ENCODE measurements around the gene PDE6H.

PDE6H gene

DNA sequence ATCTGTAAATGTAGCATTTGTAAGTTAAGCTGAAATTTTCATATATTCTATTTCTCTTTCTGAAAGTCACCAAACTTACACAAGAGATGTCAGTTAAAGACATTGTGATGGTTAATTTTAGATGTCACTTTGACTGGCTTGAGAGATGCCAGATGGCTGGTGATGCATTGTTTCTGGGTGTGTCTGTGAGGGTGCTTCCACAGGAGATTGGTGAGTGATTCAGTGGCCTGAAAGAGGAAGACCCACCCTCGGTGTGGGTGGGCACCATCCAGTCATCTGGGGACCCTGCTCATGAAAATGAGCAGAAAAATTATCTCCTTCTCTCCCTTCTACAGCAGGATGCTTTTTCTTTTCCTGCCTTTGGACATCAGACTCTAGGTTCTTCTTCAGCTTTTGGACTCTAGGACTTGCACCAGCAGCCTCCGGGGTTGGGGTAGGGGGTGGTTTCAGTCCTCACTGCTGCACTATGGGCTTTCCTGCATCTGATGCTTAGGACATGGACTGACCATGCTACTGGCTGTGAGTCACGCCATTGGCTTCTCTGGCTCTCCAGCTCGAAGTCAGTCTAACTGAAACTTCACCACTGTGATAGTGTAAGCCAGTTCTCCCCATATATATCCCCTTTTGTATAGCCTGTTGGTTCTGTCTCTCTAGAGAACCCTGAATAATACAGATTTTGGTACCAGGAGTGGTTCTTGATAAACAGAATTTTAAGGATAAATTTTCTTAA, 20.9 kb downstream of the PDE6H start:
- H3K4me3 ChIP-seq (ENCODE audit: low read depth, low read length): no peak overlapping the region
- in situ Hi-C loops (cut with HindIII; ENCODE audit: low sequenced_read_pairs): no loop called here
- TF ChIP-seq CTCF (IDR thresholded peaks at IDR 0.05; ENCODE audit: low read depth, low read length): no peak
- peak; percentile 36 for DNase-seq (ENCODE audit: low read depth, low spot score)

DNA sequence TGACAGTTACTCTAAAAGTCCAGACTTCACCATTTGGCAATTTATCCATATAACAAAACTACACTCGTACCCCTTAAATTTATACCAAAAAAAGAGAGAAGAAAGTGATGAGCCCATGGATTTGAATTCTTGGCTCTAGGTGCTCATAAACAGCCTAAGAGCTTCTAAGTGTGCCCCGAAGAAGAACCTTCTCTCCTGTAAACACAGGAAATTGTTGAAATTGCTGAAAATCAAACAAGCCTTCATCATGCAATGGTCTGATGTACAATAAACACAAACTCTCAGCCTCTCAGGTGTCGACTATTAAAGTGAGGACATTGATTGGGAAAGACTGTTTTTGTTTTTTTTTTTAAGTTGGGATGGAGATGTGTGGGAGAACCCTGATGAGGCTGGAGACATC, 21.8 kb downstream of the PDE6H start:
- TF ChIP-seq CTCF (IDR thresholded peaks at IDR 0.05; ENCODE audit: low read depth, low read length): no peak
- no peak overlapping the region for H3K4me3 ChIP-seq (ENCODE audit: low read depth, low read length)
- no peak for DNase-seq (ENCODE audit: low read depth, low spot score)
- in situ Hi-C loops (cut with HindIII; ENCODE audit: low sequenced_read_pairs): no loop called here

- DNase-seq (ENCODE audit: low read depth, low spot score): peak; percentile 74
- no peak overlapping the region for H3K4me3 ChIP-seq (ENCODE audit: low read depth, low read length)
- TF ChIP-seq CTCF (IDR thresholded peaks at IDR 0.05; ENCODE audit: low read depth, low read length): peak; percentile 52
- in situ Hi-C loops (cut with HindIII; ENCODE audit: low sequenced_read_pairs): no loop called here
Observed at GRCh38 chr12:14995583-14996425, 23.0 kb downstream of the PDE6H start.

DNA sequence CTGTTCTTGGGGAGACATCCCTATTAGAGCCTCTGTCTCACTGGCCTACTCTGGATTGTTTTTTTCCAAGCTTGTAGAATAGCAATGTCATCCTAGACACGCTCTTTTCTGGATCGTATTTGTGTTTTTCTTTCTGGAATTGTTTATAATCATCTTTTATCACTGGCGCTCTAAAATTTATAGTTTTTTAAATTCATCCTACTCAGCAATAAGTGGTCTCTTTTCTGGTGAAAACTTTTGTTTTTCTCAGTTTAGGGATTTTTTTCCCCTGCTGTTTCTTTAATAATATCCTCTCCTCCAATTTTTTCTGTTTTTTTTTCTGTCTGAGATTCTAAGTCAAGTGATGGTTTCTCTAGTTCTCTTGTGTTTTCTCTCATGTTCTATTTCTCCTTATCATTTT, 25.2 kb downstream of the PDE6H start:
- in situ Hi-C loops (cut with HindIII; ENCODE audit: low sequenced_read_pairs): no loop called here
- no peak overlapping the region for H3K4me3 ChIP-seq (ENCODE audit: low read depth, low read length)
- no peak for DNase-seq (ENCODE audit: low read depth, low spot score)
- TF ChIP-seq CTCF (IDR thresholded peaks at IDR 0.05; ENCODE audit: low read depth, low read length): no peak

- in situ Hi-C loops (cut with HindIII; ENCODE audit: low sequenced_read_pairs): no loop called here
- DNase-seq (ENCODE audit: low read depth, low spot score): peak; percentile 57
- no peak overlapping the region for H3K4me3 ChIP-seq (ENCODE audit: low read depth, low read length)
- no peak for TF ChIP-seq CTCF (IDR thresholded peaks at IDR 0.05; ENCODE audit: low read depth, low read length)
Observed at GRCh38 chr12:14999021-14999694, 26.3 kb downstream of the PDE6H start.

GRCh38 chr12:14999695-15000365, 27.0 kb downstream of the PDE6H start:
- DNase-seq (ENCODE audit: low read depth, low spot score): peak; percentile 50
- no peak for TF ChIP-seq CTCF (IDR thresholded peaks at IDR 0.05; ENCODE audit: low read depth, low read length)
- H3K4me3 ChIP-seq (ENCODE audit: low read depth, low read length): no peak overlapping the region
- in situ Hi-C loops (cut with HindIII; ENCODE audit: low sequenced_read_pairs): no loop called here

All from astrocyte of the spinal cord (primary cell).